Uterus (tissue), 4 donors: ENCODE data around the gene IL4I1. TPM values are rescaled to one million over a fixed set of nuclear protein-coding genes. Genes with fewer than 3 reads are reported as not detected.

ENCODE experiments used
- DNase-seq, 2 donors: peaks; one replicate each; pipeline ENCODE4 v3.0.0-alpha.2; 2019 to 2020
- H3K27ac ChIP-seq, 2 donors: fragments of 200-600 bp; sonication (generic); 1 replicate in 1 of 2; 2 replicates in 1 of 2; pipeline ENCODE4 v1.5.1; 2016 to 2018
- H3K27me3 ChIP-seq, 2 donors: fragments of 200-600 bp; sonication (generic); one replicate each; pipeline ENCODE4 v1.5.1; 2018 to 2019; ENCODE audit warnings: control low read depth in 1 of 2
- H3K36me3 ChIP-seq, 2 donors: fragments of 200-600 bp; sonication (generic); one replicate each; pipeline ENCODE4 v1.5.1; 2019; ENCODE audit warnings: control low read depth in 1 of 2
- H3K4me1 ChIP-seq, 2 donors: fragments of 200-600 bp; sonication (generic); one replicate each; pipeline ENCODE4 v1.5.1; 2018 to 2019; ENCODE audit warnings: control low read depth in 1 of 2
- H3K4me3 ChIP-seq, 2 donors: fragments of 200-600 bp; sonication (generic); 1 replicate in 1 of 2; 2 replicates in 1 of 2; pipeline ENCODE4 v1.5.1; 2018 to 2019; ENCODE audit warnings: mild to moderate bottlenecking in 1 of 2
- H3K9me3 ChIP-seq, 2 donors: fragments of 200-600 bp; sonication (generic); one replicate each; pipeline ENCODE4 v1.5.1; 2019; ENCODE audit warnings: control low read depth in 1 of 2
- POLR2A ChIP-seq, 2 donors: fragments of 450-650 bp; IDR thresholded peaks; one replicate each; pipeline ENCODE4 v1.6.1; 2016; ENCODE audit warnings: antibody characterized with exemption in 2 of 2, mild to moderate bottlenecking in 1 of 2, moderate library complexity in 1 of 2
- intact Hi-C: fragments of 100-400 bp; cut with DNase I; formaldehyde crosslinking; loops from one replicate; pipeline ENCODE4 v1.15.1; 2023; ENCODE audit warnings: low total_unique reads
- total RNA-seq, 4 donors: library from RNA; depleted of rRNA in 3 of 4; stranded (reverse); fragments of >200 nt in 3 of 4; gene quantifications; one replicate each; pipeline versions ENCODE4 v1.1.0 to v1.2.4, GENCODE V29; 2014 to 2023
- TF ChIP-seq, protein P1 (sequence below), 4 experiments: fragments of 200-600 bp in 2 of 4; fragments of 450-650 bp in 2 of 4; sonication (generic) in 2 of 4; IDR thresholded peaks; one replicate each; pipeline ENCODE4 v1.5.1; 2016 to 2019; ENCODE audit warnings: antibody characterized with exemption in 4 of 4, mild to moderate bottlenecking in 2 of 4, moderate library complexity in 1 of 4
- donor health status: DM: yes; HTN: yes; CAD: no.

The IL4I1 gene
- total RNA-seq, 4 donors from 2014 or later, result 0.82 to 1.2 TPM; not detected in 2

DNA sequence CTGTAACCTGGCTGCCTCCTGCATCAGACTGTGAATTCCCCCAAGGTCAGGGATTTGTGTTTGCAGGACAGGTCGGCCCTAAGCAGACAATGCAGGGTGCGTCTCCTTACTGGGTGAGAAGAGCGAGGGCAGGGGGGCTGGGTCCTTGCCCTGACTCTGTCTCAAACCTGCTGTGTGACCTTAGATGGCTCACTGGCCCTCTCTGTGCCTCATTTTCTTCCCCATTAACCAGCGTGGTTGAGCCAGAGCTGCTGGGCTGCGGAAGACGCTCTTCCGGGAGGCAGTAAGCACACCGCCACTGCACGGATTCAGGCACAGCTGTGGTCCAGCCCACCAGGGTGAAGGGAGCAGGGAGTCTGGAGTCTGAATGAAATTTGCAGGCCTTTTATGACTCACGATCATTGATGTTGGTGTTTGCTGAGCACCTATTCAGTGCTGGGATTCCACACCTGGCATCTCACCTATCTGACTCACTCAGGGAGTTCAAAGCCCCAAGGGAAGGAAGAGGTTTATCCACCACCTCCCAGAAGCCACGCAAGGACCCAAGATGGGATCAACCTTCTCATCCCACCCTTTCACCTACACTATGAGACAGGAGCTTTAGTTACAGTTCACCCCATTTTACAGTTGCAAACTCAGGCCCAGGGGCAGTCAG is 22.1 kb downstream of the IL4I1 start:
- Histone ChIP-seq H3K27ac (peak overlapping the region in 1 of 2 donors; percentile 100), H3K36me3 (no peaks in the 10 kb centered on the region), H3K27me3 (no peaks in the 10 kb centered on the region), H3K4me1 (peaks cover 0 to 13% of the 10 kb centered on the region in 2 donors), H3K4me3 (no peak overlapping the region), H3K9me3 (no peaks in the 10 kb centered on the region)
- TF ChIP-seq, protein P1, sequence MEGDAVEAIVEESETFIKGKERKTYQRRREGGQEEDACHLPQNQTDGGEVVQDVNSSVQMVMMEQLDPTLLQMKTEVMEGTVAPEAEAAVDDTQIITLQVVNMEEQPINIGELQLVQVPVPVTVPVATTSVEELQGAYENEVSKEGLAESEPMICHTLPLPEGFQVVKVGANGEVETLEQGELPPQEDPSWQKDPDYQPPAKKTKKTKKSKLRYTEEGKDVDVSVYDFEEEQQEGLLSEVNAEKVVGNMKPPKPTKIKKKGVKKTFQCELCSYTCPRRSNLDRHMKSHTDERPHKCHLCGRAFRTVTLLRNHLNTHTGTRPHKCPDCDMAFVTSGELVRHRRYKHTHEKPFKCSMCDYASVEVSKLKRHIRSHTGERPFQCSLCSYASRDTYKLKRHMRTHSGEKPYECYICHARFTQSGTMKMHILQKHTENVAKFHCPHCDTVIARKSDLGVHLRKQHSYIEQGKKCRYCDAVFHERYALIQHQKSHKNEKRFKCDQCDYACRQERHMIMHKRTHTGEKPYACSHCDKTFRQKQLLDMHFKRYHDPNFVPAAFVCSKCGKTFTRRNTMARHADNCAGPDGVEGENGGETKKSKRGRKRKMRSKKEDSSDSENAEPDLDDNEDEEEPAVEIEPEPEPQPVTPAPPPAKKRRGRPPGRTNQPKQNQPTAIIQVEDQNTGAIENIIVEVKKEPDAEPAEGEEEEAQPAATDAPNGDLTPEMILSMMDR (IDR thresholded peaks at IDR 0.05), result no peak
- no peak for TF ChIP-seq POLR2A (IDR thresholded peaks at IDR 0.05)
- intact Hi-C loops, result no loop called here
- no peak for DNase-seq

GRCh38 chr19:49873834-49874233 is 22.9 kb downstream of the IL4I1 start:
- Histone ChIP-seq H3K27ac (no peak overlapping the region), H3K27me3 (no peaks in the 10 kb centered on the region), H3K9me3 (no peaks in the 10 kb centered on the region), H3K36me3 (no peaks in the 10 kb centered on the region), H3K4me1 (peaks cover 0 to 15% of the 10 kb centered on the region in 2 donors), H3K4me3 (no peak overlapping the region)
- TF ChIP-seq, protein P1 (IDR thresholded peaks at IDR 0.05), result no peak
- TF ChIP-seq POLR2A (IDR thresholded peaks at IDR 0.05), result no peak
- intact Hi-C loops, result no loop called here
- no peak for DNase-seq

DNA sequence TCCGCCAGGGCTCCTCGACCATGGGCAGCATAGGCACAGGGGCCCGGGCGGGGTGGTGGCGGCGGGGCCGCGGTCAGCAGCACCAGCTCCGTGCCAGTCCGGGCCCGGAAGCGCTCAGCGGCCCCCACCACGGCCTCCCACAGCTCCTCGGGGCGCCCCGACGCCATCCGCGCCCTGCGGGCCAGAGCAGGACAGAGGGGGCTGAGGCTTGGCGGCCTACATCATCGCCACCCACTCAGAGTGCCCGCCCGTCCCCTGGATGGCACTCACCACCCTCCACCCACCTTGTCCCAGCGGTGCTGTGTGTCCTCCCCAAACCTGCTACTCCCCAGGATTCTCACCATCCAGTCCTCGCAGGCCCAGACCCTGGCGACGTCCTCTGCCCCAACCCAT is 23.6 kb downstream of the IL4I1 start:
- no peaks in the 10 kb centered on the region for H3K9me3 ChIP-seq
- no peak overlapping the region for H3K4me3 ChIP-seq
- no peaks in the 10 kb centered on the region for H3K27me3 ChIP-seq
- intact Hi-C loops, result no loop called here
- H3K4me1 ChIP-seq, result peaks cover 0 to 15% of the 10 kb centered on the region in 2 donors
- no peak for TF ChIP-seq POLR2A (IDR thresholded peaks at IDR 0.05)
- TF ChIP-seq, protein P1 (IDR thresholded peaks at IDR 0.05), result no peak
- no peak for DNase-seq
- H3K36me3 ChIP-seq, result no peaks in the 10 kb centered on the region
- no peak overlapping the region for H3K27ac ChIP-seq

DNA sequence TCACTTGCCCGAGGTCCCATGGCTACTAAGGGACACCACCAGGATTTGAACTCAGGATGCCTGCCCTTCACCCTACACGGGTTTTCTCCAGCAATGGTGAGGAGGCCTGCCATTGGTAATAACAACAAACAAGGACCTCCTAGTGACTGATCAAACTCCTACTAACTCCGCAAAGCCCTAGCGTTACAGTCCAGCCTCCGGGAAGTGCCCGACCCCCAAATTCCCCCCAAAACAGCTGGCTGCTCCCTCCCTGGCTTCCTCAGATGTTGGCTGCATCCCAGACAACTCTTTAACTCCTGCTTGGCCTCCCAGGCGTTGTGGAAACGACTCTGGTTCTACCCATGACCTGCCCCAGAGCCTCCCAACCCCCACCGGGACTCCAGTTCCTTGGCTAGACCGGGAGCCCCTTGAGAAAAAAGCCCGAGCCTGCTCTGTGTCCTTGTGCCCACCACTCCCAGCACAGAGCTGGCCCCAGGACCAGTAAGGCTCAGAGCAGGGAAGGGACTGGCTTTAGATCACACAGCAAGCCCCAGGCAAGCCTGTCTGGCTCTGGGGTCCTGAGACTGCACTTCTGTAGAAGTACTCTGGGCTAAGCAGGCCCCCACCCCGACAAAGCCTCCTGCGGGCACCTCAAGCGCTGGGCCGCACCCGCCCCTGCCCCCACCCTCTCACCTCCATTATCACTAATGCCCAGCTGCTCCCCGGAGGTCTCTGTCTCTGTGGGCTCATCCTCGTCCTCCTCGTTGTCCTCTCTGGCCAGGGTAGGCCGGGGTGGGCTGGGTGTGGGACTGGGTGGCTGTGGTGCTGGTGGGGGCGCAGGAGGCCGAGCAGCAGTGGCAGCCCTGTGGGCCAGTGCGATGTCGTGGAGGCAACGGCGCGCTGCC is 24.2 kb downstream of the IL4I1 start:
- H3K27me3 ChIP-seq, result no peaks in the 10 kb centered on the region
- H3K27ac ChIP-seq, result no peak overlapping the region
- no peak for DNase-seq
- H3K36me3 ChIP-seq, result no peaks in the 10 kb centered on the region
- intact Hi-C loops, result no loop called here
- peaks cover 0 to 15% of the 10 kb centered on the region in 2 donors for H3K4me1 ChIP-seq
- TF ChIP-seq, protein P1 (IDR thresholded peaks at IDR 0.05), result no peak
- TF ChIP-seq POLR2A (IDR thresholded peaks at IDR 0.05), result no peak
- H3K4me3 ChIP-seq, result no peak overlapping the region
- H3K9me3 ChIP-seq, result no peaks in the 10 kb centered on the region
